Measurements from ENCODE around the gene TSPAN9.

DNA sequence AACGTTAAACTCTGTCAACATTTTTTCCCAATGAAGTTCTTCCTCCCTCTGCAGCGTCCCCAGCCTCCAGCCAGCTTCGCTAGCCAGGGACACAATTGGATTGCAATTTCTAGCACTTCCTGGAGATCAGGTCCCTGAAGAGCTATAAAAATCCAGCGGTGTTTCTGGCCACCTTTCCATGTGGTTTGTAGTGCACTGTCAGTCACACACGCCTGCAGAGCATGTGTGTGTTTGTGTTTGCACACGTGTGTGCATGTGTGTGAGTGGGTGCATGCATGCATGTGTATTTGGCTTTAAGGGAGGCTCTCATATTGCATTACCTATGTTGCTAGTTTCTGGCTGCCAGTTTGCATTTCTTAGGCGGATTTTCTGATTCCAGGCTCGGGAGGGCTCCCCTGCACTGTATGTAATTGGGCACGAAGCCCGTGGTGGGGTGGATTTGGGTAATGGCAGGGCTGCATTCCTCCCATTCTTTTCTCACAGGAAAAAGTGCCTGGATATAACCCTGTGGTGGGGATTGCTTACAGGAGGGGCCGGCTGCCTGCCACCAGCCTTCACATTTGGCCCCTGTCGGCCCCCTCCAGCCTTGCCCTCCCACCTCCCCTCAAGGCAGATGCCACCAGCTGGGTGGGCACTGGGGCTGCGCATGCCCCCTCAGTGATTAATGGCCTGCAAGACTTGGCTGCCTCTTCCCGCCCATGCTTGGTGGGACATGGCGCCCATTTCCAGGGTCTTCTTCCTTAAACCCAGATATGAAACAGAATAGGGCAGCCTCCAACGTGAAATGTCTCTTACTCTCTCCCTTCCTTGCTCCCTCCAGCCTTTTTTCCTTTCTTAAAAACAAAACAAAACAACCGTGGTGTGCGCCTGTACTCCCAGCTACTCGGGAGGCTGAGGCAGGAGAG lies 74.0 kb downstream of the TSPAN9 start:
- TF ChIP-seq, protein P1, sequence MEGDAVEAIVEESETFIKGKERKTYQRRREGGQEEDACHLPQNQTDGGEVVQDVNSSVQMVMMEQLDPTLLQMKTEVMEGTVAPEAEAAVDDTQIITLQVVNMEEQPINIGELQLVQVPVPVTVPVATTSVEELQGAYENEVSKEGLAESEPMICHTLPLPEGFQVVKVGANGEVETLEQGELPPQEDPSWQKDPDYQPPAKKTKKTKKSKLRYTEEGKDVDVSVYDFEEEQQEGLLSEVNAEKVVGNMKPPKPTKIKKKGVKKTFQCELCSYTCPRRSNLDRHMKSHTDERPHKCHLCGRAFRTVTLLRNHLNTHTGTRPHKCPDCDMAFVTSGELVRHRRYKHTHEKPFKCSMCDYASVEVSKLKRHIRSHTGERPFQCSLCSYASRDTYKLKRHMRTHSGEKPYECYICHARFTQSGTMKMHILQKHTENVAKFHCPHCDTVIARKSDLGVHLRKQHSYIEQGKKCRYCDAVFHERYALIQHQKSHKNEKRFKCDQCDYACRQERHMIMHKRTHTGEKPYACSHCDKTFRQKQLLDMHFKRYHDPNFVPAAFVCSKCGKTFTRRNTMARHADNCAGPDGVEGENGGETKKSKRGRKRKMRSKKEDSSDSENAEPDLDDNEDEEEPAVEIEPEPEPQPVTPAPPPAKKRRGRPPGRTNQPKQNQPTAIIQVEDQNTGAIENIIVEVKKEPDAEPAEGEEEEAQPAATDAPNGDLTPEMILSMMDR (IDR thresholded peaks at IDR 0.05), result no peak
- TF ChIP-seq POLR2A (IDR thresholded peaks at IDR 0.05) (no peak), EP300 (IDR thresholded peaks at IDR 0.05) (no peak)

Data from tibial nerve (tissue), 4 donors.